ENCODE data around the gene TMPRSS11B.

DNA sequence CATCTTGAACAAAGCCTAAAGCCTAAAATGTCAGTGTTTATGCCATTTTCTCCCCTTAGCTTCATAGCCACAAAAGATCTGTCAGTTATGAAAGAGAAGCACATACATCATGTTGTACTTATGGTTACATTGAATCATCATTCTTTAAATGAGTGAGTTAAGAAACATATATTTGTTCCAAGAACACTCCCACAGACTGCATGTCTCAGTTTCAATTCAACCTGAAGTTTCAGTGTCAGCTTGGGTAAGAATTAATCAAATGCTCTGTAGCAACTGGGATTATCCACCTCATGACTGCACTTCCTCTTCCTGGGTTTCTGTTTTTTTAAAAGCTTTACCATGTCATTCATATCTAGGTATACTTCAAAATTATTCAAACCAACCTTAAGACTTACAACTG, 3.9 kb upstream of the TMPRSS11B start:
- no peak for TF ChIP-seq CTCF (IDR thresholded peaks at IDR 0.05)
- no peak for TF ChIP-seq EP300 (IDR thresholded peaks at IDR 0.05)
- TF ChIP-seq POLR2A (IDR thresholded peaks at IDR 0.05; ENCODE audit: low read depth), result no peak
- no peak for TF ChIP-seq POLR2AphosphoS5 (IDR thresholded peaks at IDR 0.05)

Data from esophagus muscularis mucosa (tissue), 4 donors.